Lower leg skin (tissue), 4 donors: ENCODE data around the gene ACER3. TPM values are rescaled to one million over a fixed set of nuclear protein-coding genes. Genes with fewer than 3 reads are reported as not detected.

Experiments
- DNase-seq, 2 donors: peaks; one replicate each; pipeline ENCODE4 v3.0.0-alpha.2; 2019; ENCODE audit warnings: low spot score in 2 of 2
- H3K4me3 ChIP-seq: fragments of 200-600 bp; sonication (generic); 2 replicates; pipeline ENCODE4 v1.5.1; 2017; ENCODE audit warnings: mild to moderate bottlenecking, low read depth; ENCODE audit not compliant: poor library complexity, severe bottlenecking
- POLR2A ChIP-seq, 2 donors: fragments of 450-650 bp; IDR thresholded peaks; one replicate each; pipeline ENCODE4 v1.6.1; 2016 to 2017; ENCODE audit warnings: antibody characterized with exemption in 2 of 2, mild to moderate bottlenecking in 1 of 2, moderate library complexity in 1 of 2
- whole genome bisulfite sequencing, 2 donors: methylation state at CpG; one replicate each; pipeline ENCODE4 v1.1.5; 2018; 5-methylcytosine and 5-hydroxymethylcytosine counted together
- intact Hi-C: fragments of 100-400 bp; cut with DNase I; formaldehyde crosslinking; loops from one replicate; pipeline ENCODE4 v1.15.0; 2023; ENCODE audit warnings: low total_unique reads
- total RNA-seq, 4 donors: library from RNA; depleted of rRNA; stranded (reverse); fragments of >200 nt; gene quantifications; one replicate each; pipeline ENCODE4 v1.1.0, GENCODE V29; 2016
- TF ChIP-seq, protein P1 (sequence below), 3 donors: fragments of 450-650 bp; IDR thresholded peaks; one replicate each; pipeline ENCODE4 v1.5.1; 2016; ENCODE audit warnings: antibody characterized with exemption in 3 of 3, mild to moderate bottlenecking in 3 of 3, moderate library complexity in 2 of 3

ACER3 gene
- total RNA-seq, 4 donors from 2014 or later: 3.5 to 5.9 (median 5.1) TPM

- TF ChIP-seq, protein P1, sequence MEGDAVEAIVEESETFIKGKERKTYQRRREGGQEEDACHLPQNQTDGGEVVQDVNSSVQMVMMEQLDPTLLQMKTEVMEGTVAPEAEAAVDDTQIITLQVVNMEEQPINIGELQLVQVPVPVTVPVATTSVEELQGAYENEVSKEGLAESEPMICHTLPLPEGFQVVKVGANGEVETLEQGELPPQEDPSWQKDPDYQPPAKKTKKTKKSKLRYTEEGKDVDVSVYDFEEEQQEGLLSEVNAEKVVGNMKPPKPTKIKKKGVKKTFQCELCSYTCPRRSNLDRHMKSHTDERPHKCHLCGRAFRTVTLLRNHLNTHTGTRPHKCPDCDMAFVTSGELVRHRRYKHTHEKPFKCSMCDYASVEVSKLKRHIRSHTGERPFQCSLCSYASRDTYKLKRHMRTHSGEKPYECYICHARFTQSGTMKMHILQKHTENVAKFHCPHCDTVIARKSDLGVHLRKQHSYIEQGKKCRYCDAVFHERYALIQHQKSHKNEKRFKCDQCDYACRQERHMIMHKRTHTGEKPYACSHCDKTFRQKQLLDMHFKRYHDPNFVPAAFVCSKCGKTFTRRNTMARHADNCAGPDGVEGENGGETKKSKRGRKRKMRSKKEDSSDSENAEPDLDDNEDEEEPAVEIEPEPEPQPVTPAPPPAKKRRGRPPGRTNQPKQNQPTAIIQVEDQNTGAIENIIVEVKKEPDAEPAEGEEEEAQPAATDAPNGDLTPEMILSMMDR (IDR thresholded peaks at IDR 0.05): no peak
- TF ChIP-seq POLR2A (IDR thresholded peaks at IDR 0.05): no peak
- WGBS, 2 donors: 69 to 77% methylated on average over 1 of the region's 1 CpG
- no peak for DNase-seq
- H3K4me3 ChIP-seq: no peak overlapping the region
- intact Hi-C loops: no loop called here
Measured at GRCh38 chr11:76984743-76985142, 124.0 kb downstream of the ACER3 start.

DNA sequence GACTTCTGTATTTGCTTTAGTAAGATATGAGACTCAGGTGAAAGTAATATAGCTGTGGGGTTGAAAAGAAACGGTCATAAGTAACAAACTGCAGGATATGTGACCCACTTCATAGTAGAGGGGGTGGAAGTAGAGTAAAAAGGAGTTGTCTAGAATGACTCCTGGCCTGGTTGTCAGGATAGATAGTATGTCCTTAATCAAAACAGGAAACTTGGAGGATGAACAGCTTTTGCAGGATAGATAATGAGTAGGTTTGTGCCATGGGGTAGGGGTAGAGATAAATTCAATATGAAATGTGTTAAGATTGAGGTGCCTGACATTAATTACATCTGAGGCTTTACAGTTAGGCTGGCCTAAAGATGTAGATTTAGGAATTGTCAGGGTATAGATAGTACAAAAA, 126.5 kb downstream of the ACER3 start:
- DNase-seq: no peak
- TF ChIP-seq POLR2A (IDR thresholded peaks at IDR 0.05): no peak
- TF ChIP-seq, protein P1 (IDR thresholded peaks at IDR 0.05): no peak
- intact Hi-C loops: no loop called here
- no peak overlapping the region for H3K4me3 ChIP-seq
- WGBS, 2 donors: 70 to 91% methylated on average over 1 of the region's 1 CpG

- intact Hi-C loops: no loop called here
- DNase-seq: no peak
- no peak overlapping the region for H3K4me3 ChIP-seq
- WGBS, 2 donors: 94 to 97% methylated on average over 1 of the region's 1 CpG
- TF ChIP-seq, protein P1 (IDR thresholded peaks at IDR 0.05): no peak
- TF ChIP-seq POLR2A (IDR thresholded peaks at IDR 0.05): no peak
Measured at GRCh38 chr11:76990628-76991027, 129.9 kb downstream of the ACER3 start.

DNA sequence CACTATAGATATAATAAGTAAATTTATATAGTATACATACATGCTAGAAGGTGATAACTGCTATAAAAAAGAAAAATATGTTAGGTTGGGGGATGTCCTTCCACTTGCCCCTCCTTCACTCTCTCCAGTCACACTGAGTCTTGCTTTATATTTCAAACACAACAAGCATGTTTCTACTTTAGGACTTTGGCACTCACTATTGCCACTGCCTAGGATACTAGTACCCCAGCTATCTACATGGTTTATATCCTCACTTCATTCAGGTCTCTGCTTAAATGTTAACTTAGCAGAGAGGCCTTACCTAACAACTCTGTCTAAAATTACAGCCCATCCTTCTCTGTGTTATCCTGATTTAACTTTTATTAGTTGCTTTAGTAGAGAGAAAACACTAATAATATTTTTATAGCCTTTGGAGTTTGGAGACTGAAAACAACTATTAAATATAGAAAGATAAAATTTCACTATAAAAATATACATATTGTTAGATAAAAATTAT, 134.4 kb downstream of the ACER3 start:
- TF ChIP-seq POLR2A (IDR thresholded peaks at IDR 0.05): no peak
- TF ChIP-seq, protein P1 (IDR thresholded peaks at IDR 0.05): no peak
- intact Hi-C loops: no loop called here
- no peak for DNase-seq
- no peak overlapping the region for H3K4me3 ChIP-seq

DNA sequence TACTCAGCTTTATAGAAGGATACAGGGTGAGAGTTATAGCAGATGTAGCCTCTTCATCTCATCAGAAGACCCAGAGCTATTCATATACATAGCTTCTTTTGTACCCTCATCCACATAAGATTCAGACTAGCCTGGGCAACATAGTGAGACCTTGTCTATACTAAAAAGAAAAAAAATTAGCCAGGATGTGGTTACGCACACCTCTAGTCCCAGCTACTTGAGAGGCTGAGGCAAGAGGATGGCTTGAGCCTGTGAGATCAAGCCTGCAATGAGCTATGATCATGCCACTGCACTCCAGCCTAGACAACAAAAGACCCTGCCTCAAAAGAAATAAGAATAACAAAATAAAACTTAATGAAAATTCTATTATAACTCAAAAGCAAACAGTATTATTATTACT, 136.8 kb downstream of the ACER3 start:
- no peak for DNase-seq
- intact Hi-C loops: no loop called here
- no peak for TF ChIP-seq POLR2A (IDR thresholded peaks at IDR 0.05)
- TF ChIP-seq, protein P1 (IDR thresholded peaks at IDR 0.05): no peak
- 100% methylated on average over 1 of the region's 1 CpG for WGBS, 2 donors
- no peak overlapping the region for H3K4me3 ChIP-seq

DNA sequence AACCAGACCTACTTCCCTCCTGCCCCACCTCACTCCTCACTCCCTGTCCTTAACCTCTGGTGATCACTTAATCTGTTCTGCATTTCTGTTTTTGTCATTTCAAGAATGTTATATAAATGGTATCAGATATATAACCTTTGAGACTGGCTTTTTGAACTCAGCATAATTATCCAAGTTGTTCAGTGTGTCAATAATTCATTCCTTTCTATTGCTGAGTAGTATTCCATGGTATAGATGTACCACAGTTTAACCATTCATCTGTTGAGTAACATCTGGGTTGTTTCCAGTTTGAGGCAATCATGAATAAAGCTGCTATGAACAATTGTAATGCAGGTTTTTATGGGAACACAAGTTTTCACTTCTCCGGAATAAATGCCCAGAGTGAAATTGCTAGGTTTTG, 138.9 kb downstream of the ACER3 start:
- intact Hi-C loops: no loop called here
- H3K4me3 ChIP-seq: no peak overlapping the region
- DNase-seq: no peak
- no peak for TF ChIP-seq POLR2A (IDR thresholded peaks at IDR 0.05)
- TF ChIP-seq, protein P1 (IDR thresholded peaks at IDR 0.05): no peak
- WGBS, 2 donors: 88 to 100% methylated on average over 1 of the region's 1 CpG
